Endothelial cell (in vitro differentiated cells): ENCODE measurements around the gene CCAR1. TPM values are rescaled to one million over a fixed set of nuclear protein-coding genes. Genes with fewer than 3 reads are reported as not detected.

ENCODE experiments used
- DNase-seq: peaks from one replicate; pipeline ENCODE4 v3.0.0; 2021; ENCODE audit warnings: low spot score
- H3K27ac Mint-ChIP-seq: one replicate; pipeline ENCODE4 v1.8.0; 2021; ENCODE audit warnings: mixed read lengths, inconsistent platforms; ENCODE audit not compliant: unreplicated experiment
- H3K27me3 Mint-ChIP-seq: one replicate; pipeline ENCODE4 v1.8.0; 2021; ENCODE audit warnings: mild to moderate bottlenecking, moderate library complexity, mixed read lengths, inconsistent platforms; ENCODE audit not compliant: unreplicated experiment
- H3K36me3 Mint-ChIP-seq: one replicate; pipeline ENCODE4 v1.8.0; 2021; ENCODE audit warnings: mild to moderate bottlenecking, low read depth, mixed read lengths, inconsistent platforms; ENCODE audit not compliant: unreplicated experiment
- H3K4me1 Mint-ChIP-seq: one replicate; pipeline ENCODE4 v1.8.0; 2021; ENCODE audit warnings: mild to moderate bottlenecking, mixed read lengths, inconsistent platforms; ENCODE audit not compliant: unreplicated experiment
- H3K4me3 Mint-ChIP-seq: one replicate; pipeline ENCODE4 v1.8.0; 2021; ENCODE audit warnings: mild to moderate bottlenecking, mixed read lengths, inconsistent platforms; ENCODE audit not compliant: unreplicated experiment
- H3K9me3 Mint-ChIP-seq: one replicate; pipeline ENCODE4 v1.8.0; 2021; ENCODE audit warnings: mixed read lengths, inconsistent platforms; ENCODE audit not compliant: unreplicated experiment
- long read RNA-seq: library from polyadenylated mRNA; unstranded; transcript quantifications from one replicate; pipeline ENCODE4 v2.0.0, GENCODE V29; 2020; ENCODE audit not compliant: unreplicated experiment
- total RNA-seq: library from RNA; stranded (reverse); fragmentation: NEBNext Ultra II Directional; extraction: Animal tissue kit (Norgen Biotek cat#: 25700); gene quantifications from one replicate; pipeline ENCODE4 v1.2.1, GENCODE V29; 2021; ENCODE audit not compliant: unreplicated experiment
- TF ChIP-seq, protein P1 (sequence below): fragments of 200-600 bp; sonication (generic); IDR thresholded peaks from one replicate; pipeline ENCODE4 v1.5.0; 2021; ENCODE audit warnings: antibody characterized with exemption; ENCODE audit not compliant: unreplicated experiment

The CCAR1 gene
- 86.1 TPM for total RNA-seq
- long read RNA-seq, partial matches to known transcripts = 29 of 36 reads
- long read RNA-seq, other reads (novel, unspliced or antisense) = 6 of 36 reads

DNA sequence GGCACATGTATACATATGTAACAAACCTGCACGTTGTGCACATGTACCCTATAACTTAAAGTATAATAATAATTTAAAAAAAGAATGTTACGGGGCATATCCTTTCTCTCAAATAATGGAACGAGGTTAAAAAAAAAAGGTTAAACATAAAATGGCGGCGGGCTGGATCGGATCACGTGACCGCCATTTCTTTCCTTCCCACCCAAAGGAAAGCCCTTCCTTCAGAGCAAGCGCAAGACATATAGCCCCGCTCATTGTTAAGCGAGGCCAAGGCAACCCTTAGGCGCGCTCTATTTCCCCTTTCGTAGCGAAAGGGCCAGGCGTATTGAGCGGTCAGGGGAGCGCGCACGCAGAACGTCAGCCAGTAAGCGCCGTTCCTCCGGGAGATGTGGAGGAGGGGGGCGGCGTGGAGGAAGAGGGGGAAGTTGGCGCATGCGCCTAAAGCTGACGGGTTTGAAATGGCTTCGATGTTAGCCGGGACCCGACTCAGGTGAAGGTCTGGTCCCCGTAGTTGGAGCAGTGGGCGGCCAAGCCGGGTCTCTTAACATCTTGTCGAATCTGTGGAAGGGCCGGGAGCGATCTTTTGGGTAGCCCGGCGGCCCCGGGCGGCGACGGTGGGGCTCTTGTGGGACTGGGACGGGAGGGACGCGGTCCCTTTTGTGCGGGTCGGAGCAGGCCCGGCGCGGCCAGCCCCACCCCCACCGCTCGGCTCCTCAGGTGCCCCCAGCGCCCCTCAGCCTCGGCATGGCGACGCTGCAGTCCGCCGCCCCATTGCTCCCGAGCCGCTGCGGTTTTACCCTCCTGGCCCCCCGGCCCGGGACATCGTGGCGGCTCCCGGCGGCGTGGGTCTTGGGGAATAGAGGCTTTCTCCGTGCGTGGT is at the start of gene CCAR1:
TSS of gene CCAR1 (plus strand) at position 447 of the 880 bp plus-strand sequence. CDS start 1,266 bp downstream, outside the sequence.
- TF ChIP-seq, protein P1, sequence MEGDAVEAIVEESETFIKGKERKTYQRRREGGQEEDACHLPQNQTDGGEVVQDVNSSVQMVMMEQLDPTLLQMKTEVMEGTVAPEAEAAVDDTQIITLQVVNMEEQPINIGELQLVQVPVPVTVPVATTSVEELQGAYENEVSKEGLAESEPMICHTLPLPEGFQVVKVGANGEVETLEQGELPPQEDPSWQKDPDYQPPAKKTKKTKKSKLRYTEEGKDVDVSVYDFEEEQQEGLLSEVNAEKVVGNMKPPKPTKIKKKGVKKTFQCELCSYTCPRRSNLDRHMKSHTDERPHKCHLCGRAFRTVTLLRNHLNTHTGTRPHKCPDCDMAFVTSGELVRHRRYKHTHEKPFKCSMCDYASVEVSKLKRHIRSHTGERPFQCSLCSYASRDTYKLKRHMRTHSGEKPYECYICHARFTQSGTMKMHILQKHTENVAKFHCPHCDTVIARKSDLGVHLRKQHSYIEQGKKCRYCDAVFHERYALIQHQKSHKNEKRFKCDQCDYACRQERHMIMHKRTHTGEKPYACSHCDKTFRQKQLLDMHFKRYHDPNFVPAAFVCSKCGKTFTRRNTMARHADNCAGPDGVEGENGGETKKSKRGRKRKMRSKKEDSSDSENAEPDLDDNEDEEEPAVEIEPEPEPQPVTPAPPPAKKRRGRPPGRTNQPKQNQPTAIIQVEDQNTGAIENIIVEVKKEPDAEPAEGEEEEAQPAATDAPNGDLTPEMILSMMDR = no peak
- peaks cover 12% of the 10 kb centered on the region for H3K36me3 Mint-ChIP-seq
- H3K9me3 Mint-ChIP-seq = no peaks in the 10 kb centered on the region
- peak; percentile 95 for DNase-seq
- peaks cover 6% of the 10 kb centered on the region for H3K4me1 Mint-ChIP-seq
- H3K27ac Mint-ChIP-seq = peak within 1 kb of the TSS; percentile 96
- peak within 1 kb of the TSS; percentile 87 for H3K4me3 Mint-ChIP-seq
- peaks cover 5% of the 10 kb centered on the region for H3K27me3 Mint-ChIP-seq

- Mint-ChIP-seq H3K9me3 (no peaks in the 10 kb centered on the region), H3K4me1 (no peaks in the 10 kb centered on the region), H3K36me3 (peaks cover 20% of the 10 kb centered on the region), H3K27ac (no peak overlapping the region), H3K4me3 (no peak overlapping the region), H3K27me3 (no peaks in the 10 kb centered on the region)
- DNase-seq = no peak
- TF ChIP-seq, protein P1 = no peak
Measured at GRCh38 chr10:68684413-68684812, 36.6 kb upstream of the CCAR1 start.

DNA sequence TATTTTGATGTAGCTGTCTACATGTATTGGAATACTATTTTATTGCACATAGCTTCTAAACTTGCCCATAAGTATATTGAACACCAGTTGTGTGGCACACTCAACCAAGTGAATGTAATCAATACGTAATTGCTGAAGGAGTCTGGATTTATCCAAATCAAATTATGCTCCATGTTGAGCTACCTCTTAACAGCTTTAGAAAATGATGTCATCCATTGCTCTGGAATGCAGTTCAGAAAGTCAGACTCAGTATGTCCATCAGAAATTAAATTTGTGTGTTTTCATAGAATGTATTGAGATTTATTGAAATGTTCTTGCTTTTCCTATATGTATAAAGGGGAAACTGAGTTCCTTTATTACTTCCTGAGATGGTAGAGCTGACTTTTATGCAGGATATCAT is 25.0 kb upstream of the CCAR1 start:
- Mint-ChIP-seq H3K27ac (no peak overlapping the region), H3K4me3 (no peak overlapping the region), H3K27me3 (peaks cover 1% of the 10 kb centered on the region), H3K36me3 (peaks cover 8% of the 10 kb centered on the region), H3K4me1 (no peaks in the 10 kb centered on the region), H3K9me3 (no peaks in the 10 kb centered on the region)
- DNase-seq = no peak
- TF ChIP-seq, protein P1 = no peak

- Mint-ChIP-seq H3K4me3 (no peak overlapping the region), H3K36me3 (no peaks in the 10 kb centered on the region), H3K27ac (no peak overlapping the region), H3K4me1 (no peaks in the 10 kb centered on the region), H3K9me3 (no peaks in the 10 kb centered on the region), H3K27me3 (peaks cover 1% of the 10 kb centered on the region)
- TF ChIP-seq, protein P1 = no peak
- no peak for DNase-seq
Measured at GRCh38 chr10:68697106-68697505, 23.9 kb upstream of the CCAR1 start.

GRCh38 chr10:68700197-68700596 is 20.8 kb upstream of the CCAR1 start:
- no peak overlapping the region for H3K27ac Mint-ChIP-seq
- TF ChIP-seq, protein P1 = no peak
- no peaks in the 10 kb centered on the region for H3K4me1 Mint-ChIP-seq
- H3K36me3 Mint-ChIP-seq = no peaks in the 10 kb centered on the region
- no peak for DNase-seq
- no peak overlapping the region for H3K4me3 Mint-ChIP-seq
- no peaks in the 10 kb centered on the region for H3K9me3 Mint-ChIP-seq
- H3K27me3 Mint-ChIP-seq = no peaks in the 10 kb centered on the region
